Left lung (tissue), 10 donors: ENCODE results near the gene IGDCC3. TPM values are rescaled to one million over a fixed set of nuclear protein-coding genes. Genes with fewer than 3 reads are reported as not detected.
A peak's percentile ranks its signal among the peaks of the same experiment; 100 is the strongest.

Experiments
- ATAC-seq: fragments of 200-7000 bp; cut with Tn5 transposase; one replicate; pipeline ENCODE4 v1.9.1; 2020; ENCODE audit warnings: moderate library complexity
- DNase-seq, 4 donors: peaks; one replicate each; pipeline ENCODE4 v3.0.0-alpha.2; 2013 to 2020
- H3K27ac ChIP-seq, 2 donors: fragments of 200-600 bp; sonication (generic) in 1 of 2; one replicate each; pipeline versions ENCODE4 v1.5.0 to v1.8.0; 2020 to 2021
- H3K27me3 ChIP-seq, 2 donors: fragments of 200-600 bp; sonication (generic) in 1 of 2; one replicate each; pipeline versions ENCODE4 v1.5.0 to v1.8.0; 2020 to 2021
- H3K36me3 ChIP-seq, 2 donors: fragments of 200-600 bp; sonication (generic) in 1 of 2; one replicate each; pipeline versions ENCODE4 v1.5.0 to v1.8.0; 2020 to 2021
- H3K4me1 ChIP-seq, 2 donors: fragments of 200-600 bp; one replicate each; pipeline ENCODE4 v1.8.0; 2021
- H3K4me3 ChIP-seq, 2 donors: fragments of 200-600 bp; sonication (generic) in 1 of 2; one replicate each; pipeline versions ENCODE4 v1.5.0 to v1.8.0; 2020 to 2021; ENCODE audit warnings: mild to moderate bottlenecking in 1 of 2
- H3K9me3 ChIP-seq, 2 donors: fragments of 200-600 bp; sonication (generic) in 1 of 2; one replicate each; pipeline versions ENCODE4 v1.5.0 to v1.8.0; 2020 to 2021
- CTCF ChIP-seq, 2 donors: fragments of 200-600 bp; sonication (generic) in 1 of 2; IDR thresholded peaks; one replicate each; pipeline versions ENCODE4 v1.5.0 to v1.8.0; 2021; ENCODE audit warnings: antibody characterized with exemption in 2 of 2
- intact Hi-C, 2 donors: fragments of 100-400 bp; cut with DNase I; formaldehyde crosslinking; loops; one replicate each; pipeline versions ENCODE4 v1.11.2 to v1.14.2; 2022
- polyA plus RNA-seq, 6 donors: library from polyadenylated mRNA; unstranded; fragments of 120-200 nt; gene quantifications; one replicate each; pipeline ENCODE4 v1.2.1, GENCODE V29; 2013; ENCODE audit not compliant: insufficient read length in 6 of 6
- total RNA-seq, 2 donors: library from RNA; stranded (reverse); fragmentation: NEBNext Ultra II Directional; extraction: Animal tissue kit (Norgen Biotek cat#: 25700); gene quantifications; one replicate each; pipeline ENCODE4 v1.2.1, GENCODE V29; 2021
- donor health status: DM: no; HTN: yes; CAD: no.
- donor health status: DM: no; HTN: no; CAD: no.

The IGDCC3 gene
- total and polyA plus RNA-seq, 8 donors = 0.20 to 12.8 (median 11.5) TPM; not detected in 1

- H3K4me1 ChIP-seq = peaks cover 8 to 11% of the 10 kb centered on the region in 2 donors
Measured at GRCh38 chr15:65416845-65417416, 39.1 kb upstream of the IGDCC3 start.

GRCh38 chr15:65414841-65415621 lies 37.2 kb upstream of the IGDCC3 start:
- DNase-seq (peak in 2 of 4 donors; percentile 67 to 88), ATAC-seq (peak; percentile 60)
- Histone ChIP-seq H3K4me1 (no peaks in the 10 kb centered on the region), H3K9me3 (no peaks in the 10 kb centered on the region), H3K27me3 (peaks cover 0 to 62% of the 10 kb centered on the region in 2 donors), H3K4me3 (no peak overlapping the region), H3K27ac (peak overlapping the region in 1 of 2 donors; percentile 20), H3K36me3 (no peaks in the 10 kb centered on the region)
- intact Hi-C loops = no loop called here
- TF ChIP-seq CTCF (IDR thresholded peaks at IDR 0.05) = no peak

More at GRCh38 chr15:65416845-65417416, 39.1 kb upstream of the IGDCC3 start:
- Histone ChIP-seq H3K27ac (no peak overlapping the region), H3K36me3 (no peaks in the 10 kb centered on the region), H3K27me3 (peaks cover 0 to 67% of the 10 kb centered on the region in 2 donors), H3K9me3 (no peaks in the 10 kb centered on the region), H3K4me3 (no peak overlapping the region)
- no peak for TF ChIP-seq CTCF (IDR thresholded peaks at IDR 0.05)
- ATAC-seq (no peak), DNase-seq (peak in 2 of 4 donors; percentile 70 to 87)
- intact Hi-C loops = no loop called here

GRCh38 chr15:65413760-65414144 lies 36.0 kb upstream of the IGDCC3 start:
- no peak for DNase-seq
- intact Hi-C loops = no loop called here
- Histone ChIP-seq H3K27me3 (peaks cover 0 to 58% of the 10 kb centered on the region in 2 donors), H3K9me3 (no peaks in the 10 kb centered on the region), H3K4me3 (no peak overlapping the region), H3K36me3 (no peaks in the 10 kb centered on the region), H3K27ac (no peak overlapping the region), H3K4me1 (peaks cover 0 to under 1% of the 10 kb centered on the region in 2 donors)
- no peak for ATAC-seq
- TF ChIP-seq CTCF (IDR thresholded peaks at IDR 0.05) = no peak

GRCh38 chr15:65413051-65413759 lies 35.4 kb upstream of the IGDCC3 start:
- intact Hi-C loops = no loop called here
- Histone ChIP-seq H3K27ac (no peak overlapping the region), H3K9me3 (no peaks in the 10 kb centered on the region), H3K36me3 (no peaks in the 10 kb centered on the region), H3K4me3 (no peak overlapping the region), H3K4me1 (peaks cover 0 to 6% of the 10 kb centered on the region in 2 donors), H3K27me3 (peaks cover 0 to 52% of the 10 kb centered on the region in 2 donors)
- DNase-seq (no peak), ATAC-seq (no peak)
- no peak for TF ChIP-seq CTCF (IDR thresholded peaks at IDR 0.05)

- ATAC-seq = no peak
Measured at GRCh38 chr15:65412556-65412955, 34.8 kb upstream of the IGDCC3 start.

More at GRCh38 chr15:65412556-65412955, 34.8 kb upstream of the IGDCC3 start:
- Histone ChIP-seq H3K36me3 (no peaks in the 10 kb centered on the region), H3K27ac (no peak overlapping the region), H3K9me3 (no peaks in the 10 kb centered on the region), H3K27me3 (peaks cover 0 to 48% of the 10 kb centered on the region in 2 donors), H3K4me1 (peaks cover 0 to 6% of the 10 kb centered on the region in 2 donors), H3K4me3 (no peak overlapping the region)
- peak in 1 of 4 donors; percentile 45 for DNase-seq
- TF ChIP-seq CTCF (IDR thresholded peaks at IDR 0.05) = no peak
- intact Hi-C loops = no loop called here
